Lung (tissue), 12 donors: Measurements from ENCODE around the gene NCOA3. TPM values are rescaled to one million over a fixed set of nuclear protein-coding genes. Genes with fewer than 3 reads are reported as not detected.
A peak's percentile ranks its signal among the peaks of the same experiment; 100 is the strongest.

Source experiments
- ATAC-seq: fragments of 200-7000 bp; cut with Tn5 transposase; one replicate; pipeline ENCODE4 v1.9.1; 2020; ENCODE audit warnings: moderate number of reproducible peaks; ENCODE audit not compliant: insufficient read depth, low FRiP score
- DNase-seq, 3 donors: peaks; one replicate each; pipeline ENCODE4 v3.0.0-alpha.2; 2013 to 2017
- H3K27ac ChIP-seq, 2 donors: one replicate each; pipeline ENCODE4 v1.5.1; 2013; ENCODE audit warnings: mild to moderate bottlenecking in 2 of 2, moderate library complexity in 2 of 2, control low read depth in 1 of 2, inconsistent platforms in 1 of 2, low read depth in 1 of 2, low read length in 1 of 2
- H3K27me3 ChIP-seq, 3 donors: one replicate each; pipeline ENCODE4 v1.5.1; 2013; ENCODE audit warnings: low read length in 2 of 3; ENCODE audit not compliant: control insufficient read depth in 3 of 3, insufficient read depth in 3 of 3
- H3K36me3 ChIP-seq, 4 donors: one replicate each; pipeline ENCODE4 v1.5.1; 2013; ENCODE audit warnings: low read length in 4 of 4, mild to moderate bottlenecking in 1 of 4, moderate library complexity in 1 of 4; ENCODE audit not compliant: control insufficient read depth in 4 of 4, insufficient read depth in 4 of 4
- H3K4me1 ChIP-seq, 5 donors: one replicate each; pipeline ENCODE4 v1.5.1; 2013; ENCODE audit warnings: low read length in 5 of 5, mild to moderate bottlenecking in 2 of 5, moderate library complexity in 1 of 5; ENCODE audit not compliant: control insufficient read depth in 5 of 5, insufficient read depth in 5 of 5
- H3K4me3 ChIP-seq: one replicate; pipeline ENCODE4 v1.5.1; 2013; ENCODE audit warnings: mild to moderate bottlenecking, control low read depth, moderate library complexity
- H3K9ac ChIP-seq, 2 donors: one replicate each; pipeline ENCODE4 v1.5.1; 2013; ENCODE audit warnings: low read length in 2 of 2, control low read depth in 1 of 2; ENCODE audit not compliant: insufficient read depth in 1 of 2
- H3K9me3 ChIP-seq, 4 donors: one replicate each; pipeline ENCODE4 v1.5.1; 2013; ENCODE audit warnings: low read length in 3 of 4, mild to moderate bottlenecking in 1 of 4, moderate library complexity in 1 of 4; ENCODE audit not compliant: control insufficient read depth in 4 of 4, insufficient read depth in 3 of 4
- CTCF ChIP-seq: IDR thresholded peaks from 2 replicates; pipeline ENCODE4 v1.5.1; 2012; ENCODE audit warnings: mild to moderate bottlenecking; ENCODE audit errors: control extremely low read depth, extremely low read depth
- WGBS, 2 donors: extraction: QIAGEN DNeasy Blood & Tissue Kit; methylation state at CpG; one replicate each; pipeline ENCODE4 v1.1.7; 2013; 5-methylcytosine and 5-hydroxymethylcytosine counted together
- polyA plus RNA-seq, 2 donors: library from polyadenylated mRNA; stranded (reverse); fragments of 200-250 nt; gene quantifications; one replicate each; pipeline ENCODE4 v1.2.1, GENCODE V29; 2013
- total RNA-seq, 2 donors: library from RNA; depleted of rRNA in 1 of 2; stranded (reverse); fragments of >200 nt in 1 of 2; gene quantifications; one replicate each; pipeline ENCODE4 v1.2.1, GENCODE V29; 2014 to 2021
- donor health status: control.
- donor health status: control.
- donor health status: Bipolar disorder and iron deficiency.
- donor health status: healthy.
- donor health status: DM: yes; HTN: yes; CAD: no.

NCOA3 gene
- total and polyA plus RNA-seq, 4 donors = 5.5 to 69.4 (median 22.6) TPM

GRCh38 chr20:47546184-47547033 is 44.7 kb downstream of the NCOA3 start:
- H3K36me3 ChIP-seq = peaks cover 0 to 2% (median 0%) of the 10 kb centered on the region in 4 donors
- H3K27ac ChIP-seq = no peak overlapping the region
- no peaks in the 10 kb centered on the region for H3K9me3 ChIP-seq
- ATAC-seq = no peak
- TF ChIP-seq CTCF = no peak
- DNase-seq = peak in 2 of 3 donors; percentile 55 to 63
- no peak overlapping the region for H3K4me3 ChIP-seq
- H3K9ac ChIP-seq = no peak overlapping the region
- no peaks in the 10 kb centered on the region for H3K27me3 ChIP-seq
- peaks cover 0 to 15% (median 5%) of the 10 kb centered on the region in 5 donors for H3K4me1 ChIP-seq
- 68 to 85% methylated on average over 13 of the region's 13 CpGs for WGBS, 2 donors

- WGBS, 2 donors = 83 to 93% methylated on average over 5 of the region's 5 CpGs
- no peak overlapping the region for H3K9ac ChIP-seq
- ATAC-seq (no peak), DNase-seq (no peak)
- H3K27me3 ChIP-seq = no peaks in the 10 kb centered on the region
- no peaks in the 10 kb centered on the region for H3K9me3 ChIP-seq
- H3K4me3 ChIP-seq = no peak overlapping the region
- H3K36me3 ChIP-seq = peaks cover 0 to 2% (median 0%) of the 10 kb centered on the region in 4 donors
- H3K27ac ChIP-seq = no peak overlapping the region
- peaks cover 0 to 18% (median 4%) of the 10 kb centered on the region in 5 donors for H3K4me1 ChIP-seq
- TF ChIP-seq CTCF = no peak
These were observed 45.3 kb downstream of the NCOA3 start for GRCh38 chr20:47547034-47547387.

GRCh38 chr20:47549671-47550070 is 48.0 kb downstream of the NCOA3 start:
- WGBS, 2 donors = 97 to 98% methylated on average over 3 of the region's 3 CpGs
- ATAC-seq (no peak), DNase-seq (no peak)
- Histone ChIP-seq H3K9me3 (no peaks in the 10 kb centered on the region), H3K27ac (no peak overlapping the region), H3K27me3 (no peaks in the 10 kb centered on the region), H3K4me1 (peaks cover 0 to 20% (median 4%) of the 10 kb centered on the region in 5 donors), H3K4me3 (no peak overlapping the region), H3K36me3 (peaks cover 0 to 2% (median 0%) of the 10 kb centered on the region in 4 donors), H3K9ac (no peak overlapping the region)
- TF ChIP-seq CTCF = no peak
